PC-9 (cell line): Measurements from ENCODE around the gene CDHR4.

Source experiments
- CTCF ChIP-seq: fragments of 200-600 bp; sonication (generic); conservative IDR thresholded peaks from 2 replicates; pipeline ENCODE4 v1.6.1; 2017; ENCODE audit warnings: mixed run types, antibody characterized with exemption, mild to moderate bottlenecking, moderate library complexity
- EZH2 ChIP-seq: fragments of 200-600 bp; sonication (generic); IDR thresholded peaks from 2 replicates; pipeline ENCODE4 v1.8.0; 2017; ENCODE audit warnings: antibody characterized with exemption, low read depth

- TF ChIP-seq EZH2 (no peak), CTCF (no peak)
These were observed 49.6 kb downstream of the CDHR4 start for GRCh38 chr3:49750056-49750455.
